B cell (primary cell): ENCODE measurements around the gene SLC25A13. TPM values are rescaled to one million over a fixed set of nuclear protein-coding genes. Genes with fewer than 3 reads are reported as not detected.

Source experiments
- ATAC-seq: fragments of 200-7000 bp; cut with Tn5 transposase; one replicate; pipeline ENCODE4 v1.10.0; 2021; ENCODE audit warnings: low read depth, mild to moderate bottlenecking, moderate number of reproducible peaks, moderate library complexity
- CTCF ChIA-PET: fragments of 350-600 bp; sonication (Branson Sonifier 250); formaldehyde crosslinking; loops from one replicate; lab custom pipeline; 2021; ENCODE audit warnings: antibody characterized with exemption, inconsistent platforms; lab: Charles Lee
- POLR2A ChIA-PET: fragments of 350-600 bp; sonication (Branson Sonifier 250); formaldehyde crosslinking; loops from one replicate; lab custom pipeline; 2021; ENCODE audit warnings: antibody characterized with exemption; lab: Charles Lee
- DNase-seq: peaks from one replicate; pipeline ENCODE4 v3.0.0; 2013
- H2AFZ ChIP-seq: 2 replicates; pipeline ENCODE4 v1.6.1; 2012; ENCODE audit warnings: mild to moderate bottlenecking, low read depth, low read length; ENCODE audit not compliant: insufficient read depth, poor library complexity, severe bottlenecking
- H3K27ac ChIP-seq, 2 donors: 1 replicate in 1 of 2; 2 replicates in 1 of 2; pipeline ENCODE4 v1.5.1; 2012 to 2013; ENCODE audit warnings: low read length in 2 of 2, mild to moderate bottlenecking in 2 of 2, moderate library complexity in 1 of 2
- H3K27me3 ChIP-seq, 4 experiments: fragments of 200-600 bp in 1 of 4; sonication (generic) in 1 of 4; replicated peaks in 1 of 4; 1 replicate in 2 of 4; 2 replicates in 2 of 4; pipeline versions ENCODE4 v1.6.1 to v1.7.0; 2013 to 2016; ENCODE audit warnings: low read length in 3 of 4, mild to moderate bottlenecking in 2 of 4, mixed read lengths in 1 of 4, moderate library complexity in 1 of 4; ENCODE audit not compliant: insufficient read depth in 4 of 4, control insufficient read depth in 3 of 4; ENCODE audit errors: control extremely low read depth in 1 of 4
- H3K36me3 ChIP-seq, 2 experiments: replicated peaks in 1 of 2; 1 replicate in 1 of 2; 2 replicates in 1 of 2; pipeline versions ENCODE4 v1.6.1 to v1.7.1; 2013; ENCODE audit warnings: low read length in 1 of 2; ENCODE audit not compliant: insufficient read depth in 2 of 2, control insufficient read depth in 1 of 2; ENCODE audit errors: control extremely low read depth in 1 of 2, extremely low read depth in 1 of 2
- H3K4me1 ChIP-seq, 2 donors: fragments of 200-600 bp in 1 of 2; sonication (generic) in 1 of 2; 1 replicate in 1 of 2; 2 replicates in 1 of 2; pipeline versions ENCODE4 v1.5.1 to v1.6.1; 2013 to 2017; ENCODE audit warnings: low read length in 2 of 2; ENCODE audit not compliant: control insufficient read depth in 2 of 2, insufficient read depth in 2 of 2
- H3K4me2 ChIP-seq: replicated peaks from 2 replicates; pipeline ENCODE3; 2012; ENCODE audit warnings: mild to moderate bottlenecking, low read depth, low read length; ENCODE audit not compliant: poor library complexity, severe bottlenecking
- H3K4me3 ChIP-seq, 5 experiments: fragments of 200-600 bp in 1 of 5; sonication (generic) in 1 of 5; 1 replicate in 3 of 5; 2 replicates in 2 of 5; pipeline versions ENCODE4 v1.5.1 to v1.7.0; 2011 to 2016; ENCODE audit warnings: low read length in 4 of 5, mild to moderate bottlenecking in 4 of 5, low read depth in 2 of 5, control low read depth in 1 of 5, moderate library complexity in 1 of 5; ENCODE audit not compliant: insufficient read depth in 1 of 5; ENCODE audit errors: control extremely low read depth in 1 of 5, extremely low read depth in 1 of 5
- H3K79me2 ChIP-seq: fragments of 200-600 bp; sonication (generic); one replicate; pipeline ENCODE4 v1.6.0; 2016; ENCODE audit warnings: low read length; ENCODE audit not compliant: control insufficient read depth, insufficient read depth
- H3K9ac ChIP-seq: fragments of 200-600 bp; sonication (generic); 2 replicates; pipeline ENCODE4 v1.6.1; 2017; ENCODE audit warnings: mild to moderate bottlenecking, low read length, moderate library complexity
- H3K9me3 ChIP-seq, 3 donors: one replicate each; pipeline versions ENCODE4 v1.6.1 to v1.7.1; 2013; ENCODE audit warnings: low read length in 2 of 3; ENCODE audit not compliant: control insufficient read depth in 2 of 3, insufficient read depth in 1 of 3; ENCODE audit errors: control extremely low read depth in 1 of 3
- H4K20me1 ChIP-seq: 2 replicates; pipeline ENCODE4 v1.6.0; 2012; ENCODE audit warnings: mild to moderate bottlenecking, low read length; ENCODE audit not compliant: insufficient read depth, control insufficient read depth, poor library complexity, severe bottlenecking
- H3K27ac Mint-ChIP-seq: one replicate; pipeline ENCODE4 v1.8.0; 2021; ENCODE audit warnings: mixed read lengths
- H3K27me3 Mint-ChIP-seq: one replicate; pipeline ENCODE4 v1.8.0; 2021; ENCODE audit warnings: mixed read lengths
- H3K4me1 Mint-ChIP-seq: one replicate; pipeline ENCODE4 v1.8.0; 2021; ENCODE audit warnings: mixed read lengths
- H3K4me3 Mint-ChIP-seq: one replicate; pipeline ENCODE4 v1.8.0; 2021; ENCODE audit warnings: mixed read lengths
- H3K9me3 Mint-ChIP-seq: one replicate; pipeline ENCODE4 v1.8.0; 2022; ENCODE audit warnings: mixed read lengths; ENCODE audit not compliant: insufficient read depth
- CTCF ChIP-seq: fragments of 200-600 bp; IDR thresholded peaks from one replicate; pipeline ENCODE4 v1.8.0; 2022; ENCODE audit warnings: antibody characterized with exemption, mild to moderate bottlenecking
- EZH2 ChIP-seq: IDR thresholded peaks from 2 replicates; pipeline ENCODE4 v1.6.1; 2012; ENCODE audit warnings: borderline replicate concordance, low read depth, mild to moderate bottlenecking, moderate library complexity, low read length; ENCODE audit not compliant: insufficient read depth, poor library complexity, severe bottlenecking
- WGBS: methylation state at CpG from one replicate; pipeline ENCODE4 v1.1.5; 2013; ENCODE audit warnings: missing lambda C conversion rate; ENCODE audit not compliant: insufficient coverage; 5-methylcytosine and 5-hydroxymethylcytosine counted together
- intact Hi-C: fragments of 100-400 bp; cut with micrococcal nuclease; formaldehyde crosslinking; loops from one replicate; pipeline ENCODE4 v1.10.0; 2022
- polyA plus RNA-seq: library from polyadenylated mRNA; depleted of rRNA; stranded (reverse); fragments of >200 nt; gene quantifications from 2 replicates; pipeline ENCODE4 v1.2.3, GENCODE V29; 2012
- total RNA-seq, 2 donors: library from RNA; stranded (reverse); fragments of 120-200 nt in 1 of 2; gene quantifications; 1 replicate in 1 of 2; 2 replicates in 1 of 2; pipeline versions ENCODE4 v1.2.3 to v1.2.4, GENCODE V29; 2013 to 2022

SLC25A13 gene
- total and polyA plus RNA-seq, 2 donors (not counting 1 experiment from before 2014, with no cell fraction given), result 12.5 to 30.9 TPM

GRCh38 chr7:96182424-96183158 is 139.3 kb downstream of the SLC25A13 start:
- ChIA-PET POLR2A (no interaction called here), CTCF (no interaction called here)
- H3K27me3 ChIP-seq, result no peaks in the 10 kb centered on the region
- intact Hi-C loops, result no loop called here
- no peaks in the 10 kb centered on the region for H3K9me3 ChIP-seq
- H3K4me1 Mint-ChIP-seq, result no peaks in the 10 kb centered on the region
- no peaks in the 10 kb centered on the region for H3K79me2 ChIP-seq
- H3K27me3 Mint-ChIP-seq, result no peaks in the 10 kb centered on the region
- TF ChIP-seq EZH2, result no peak
- no peak for TF ChIP-seq CTCF
- no peak overlapping the region for H3K4me3 Mint-ChIP-seq
- no peak overlapping the region for H3K27ac Mint-ChIP-seq
- H3K36me3 ChIP-seq, result peaks cover 5 to 29% of the 10 kb centered on the region in 2 experiments
- no peaks in the 10 kb centered on the region for H4K20me1 ChIP-seq
- WGBS, result 95% methylated on average over 3 of the region's 5 CpGs
- H3K4me3 ChIP-seq, result no peak overlapping the region
- no peak for DNase-seq
- no peak overlapping the region for H2AFZ ChIP-seq
- no peak overlapping the region for H3K27ac ChIP-seq
- H3K4me2 ChIP-seq, result no peak overlapping the region
- no peak for ATAC-seq
- H3K9ac ChIP-seq, result no peak overlapping the region
- no peaks in the 10 kb centered on the region for H3K4me1 ChIP-seq
- no peaks in the 10 kb centered on the region for H3K9me3 Mint-ChIP-seq

- Histone ChIP-seq H3K36me3 (peaks cover 5 to 33% of the 10 kb centered on the region in 2 experiments), H3K27me3 (no peaks in the 10 kb centered on the region), H3K9me3 (no peaks in the 10 kb centered on the region), H2AFZ (no peak overlapping the region), H3K79me2 (no peaks in the 10 kb centered on the region), H3K4me2 (no peak overlapping the region), H3K9ac (no peak overlapping the region), H3K4me3 (no peak overlapping the region), H3K27ac (no peak overlapping the region), H3K4me1 (no peaks in the 10 kb centered on the region), H4K20me1 (no peaks in the 10 kb centered on the region)
- no peaks in the 10 kb centered on the region for H3K9me3 Mint-ChIP-seq
- H3K27me3 Mint-ChIP-seq, result no peaks in the 10 kb centered on the region
- intact Hi-C loops, result no loop called here
- H3K4me3 Mint-ChIP-seq, result no peak overlapping the region
- no peaks in the 10 kb centered on the region for H3K4me1 Mint-ChIP-seq
- no peak for ATAC-seq
- TF ChIP-seq CTCF, result no peak
- no peak for TF ChIP-seq EZH2
- H3K27ac Mint-ChIP-seq, result no peak overlapping the region
- CTCF ChIA-PET, result no interaction called here
- DNase-seq, result no peak
- POLR2A ChIA-PET, result no interaction called here
- WGBS, result no CpG with 5 or more reads among the region's 3 CpGs
Observed at GRCh38 chr7:96181174-96181573, 140.7 kb downstream of the SLC25A13 start.
